ENCODE results near the gene USP40. TPM values are rescaled to one million over a fixed set of nuclear protein-coding genes. Genes with fewer than 3 reads are reported as not detected.

Gene USP40
- total and polyA plus RNA-seq, 2 donors (not counting 1 experiment from before 2014, with no cell fraction given), result 18.9 to 40.6 TPM

- Histone ChIP-seq H3K27ac (ENCODE audit: insufficient read depth, low read length) (no peak overlapping the region), H3K4me2 (ENCODE audit: extremely low read depth, insufficient read depth, low read length) (no peak overlapping the region), H3K36me3 (ENCODE audit: control insufficient read depth, insufficient read depth, low read length) (peaks cover 5% of the 10 kb centered on the region), H3K4me3 (replicated peaks in 1 of 4; ENCODE audit: control extremely low read depth in 1 of 4, insufficient read depth in 1 of 4, low read depth in 3 of 4, low read length in 4 of 4) (no peak overlapping the region), H2AFZ (ENCODE audit: low read length) (no peak overlapping the region), H3K27me3 (ENCODE audit: control insufficient read depth, insufficient read depth, low read length) (no peaks in the 10 kb centered on the region), H3K4me1 (ENCODE audit: control insufficient read depth, extremely low read depth, insufficient read depth, low read length) (no peaks in the 10 kb centered on the region), H3K9ac (ENCODE audit: insufficient read depth, low read length) (no peak overlapping the region), H3K79me2 (ENCODE audit: control insufficient read depth, insufficient read depth, low read length) (no peaks in the 10 kb centered on the region), H3K9me3 (ENCODE audit: control insufficient read depth, insufficient read depth, low read depth, low read length) (no peaks in the 10 kb centered on the region), H4K20me1 (ENCODE audit: control insufficient read depth, extremely low read depth, insufficient read depth, low read length) (no peaks in the 10 kb centered on the region)
- peak; percentile 83 to 84 for TF ChIP-seq CTCF (conservative IDR thresholded peaks at IDR 0.05 in 1 of 2, IDR thresholded peaks at IDR 0.05 in 1 of 2; ENCODE audit: low read depth in 1 of 2, low read length in 2 of 2)
- TF ChIP-seq EZH2 (IDR thresholded peaks at IDR 0.05; ENCODE audit: low read length, missing control alignments), result no peak
- peak; percentile 46 to 51 for DNase-seq (ENCODE audit: low read depth in 2 of 2)
Observed at GRCh38 chr2:233449081-233449901, 117.3 kb downstream of the USP40 start.

GRCh38 chr2:233448575-233448974 is 118.0 kb downstream of the USP40 start:
- Histone ChIP-seq H3K27ac (ENCODE audit: insufficient read depth, low read length) (no peak overlapping the region), H3K9ac (ENCODE audit: insufficient read depth, low read length) (no peak overlapping the region), H3K4me1 (ENCODE audit: control insufficient read depth, extremely low read depth, insufficient read depth, low read length) (no peaks in the 10 kb centered on the region), H3K27me3 (ENCODE audit: control insufficient read depth, insufficient read depth, low read length) (no peaks in the 10 kb centered on the region), H3K79me2 (ENCODE audit: control insufficient read depth, insufficient read depth, low read length) (no peaks in the 10 kb centered on the region), H2AFZ (ENCODE audit: low read length) (no peak overlapping the region), H4K20me1 (ENCODE audit: control insufficient read depth, extremely low read depth, insufficient read depth, low read length) (no peaks in the 10 kb centered on the region), H3K4me2 (ENCODE audit: extremely low read depth, insufficient read depth, low read length) (no peak overlapping the region), H3K4me3 (replicated peaks in 1 of 4; ENCODE audit: control extremely low read depth in 1 of 4, insufficient read depth in 1 of 4, low read depth in 3 of 4, low read length in 4 of 4) (no peak overlapping the region), H3K9me3 (ENCODE audit: control insufficient read depth, insufficient read depth, low read depth, low read length) (no peaks in the 10 kb centered on the region), H3K36me3 (ENCODE audit: control insufficient read depth, insufficient read depth, low read length) (peaks cover 5% of the 10 kb centered on the region)
- TF ChIP-seq EZH2 (IDR thresholded peaks at IDR 0.05; ENCODE audit: low read length, missing control alignments) (no peak), CTCF (conservative IDR thresholded peaks at IDR 0.05 in 1 of 2, IDR thresholded peaks at IDR 0.05 in 1 of 2; ENCODE audit: low read depth in 1 of 2, low read length in 2 of 2) (no peak)
- peak in 1 of 2 donors; percentile 2 for DNase-seq (ENCODE audit: low read depth in 2 of 2)

- Histone ChIP-seq H2AFZ (ENCODE audit: low read length) (no peak overlapping the region), H3K27me3 (ENCODE audit: control insufficient read depth, insufficient read depth, low read length) (no peaks in the 10 kb centered on the region), H3K4me2 (ENCODE audit: extremely low read depth, insufficient read depth, low read length) (no peak overlapping the region), H3K79me2 (ENCODE audit: control insufficient read depth, insufficient read depth, low read length) (no peaks in the 10 kb centered on the region), H3K4me1 (ENCODE audit: control insufficient read depth, extremely low read depth, insufficient read depth, low read length) (no peaks in the 10 kb centered on the region), H3K9ac (ENCODE audit: insufficient read depth, low read length) (no peak overlapping the region), H3K4me3 (replicated peaks in 1 of 4; ENCODE audit: control extremely low read depth in 1 of 4, insufficient read depth in 1 of 4, low read depth in 3 of 4, low read length in 4 of 4) (no peak overlapping the region), H3K27ac (ENCODE audit: insufficient read depth, low read length) (no peak overlapping the region), H4K20me1 (ENCODE audit: control insufficient read depth, extremely low read depth, insufficient read depth, low read length) (no peaks in the 10 kb centered on the region), H3K9me3 (ENCODE audit: control insufficient read depth, insufficient read depth, low read depth, low read length) (no peaks in the 10 kb centered on the region), H3K36me3 (ENCODE audit: control insufficient read depth, insufficient read depth, low read length) (peaks cover 5% of the 10 kb centered on the region)
- DNase-seq (ENCODE audit: low read depth in 2 of 2), result no peak
- TF ChIP-seq EZH2 (IDR thresholded peaks at IDR 0.05; ENCODE audit: low read length, missing control alignments), result no peak
- no peak for TF ChIP-seq CTCF (conservative IDR thresholded peaks at IDR 0.05 in 1 of 2, IDR thresholded peaks at IDR 0.05 in 1 of 2; ENCODE audit: low read depth in 1 of 2, low read length in 2 of 2)
Observed at GRCh38 chr2:233448220-233448559, 118.4 kb downstream of the USP40 start.
